GM12873 (cell line): ENCODE data around the gene OXGR1.

Experiments
- CTCF ChIP-seq: IDR thresholded peaks from 2 replicates; pipeline ENCODE4 v1.5.1; 2012; ENCODE audit warnings: low read depth, mild to moderate bottlenecking, moderate library complexity, low read length, control low read depth; ENCODE audit not compliant: insufficient read depth; ENCODE audit errors: missing control alignments

The OXGR1 gene

GRCh38 chr13:96996107-96996506, 1.8 kb upstream of the OXGR1 start:
- TF ChIP-seq CTCF: no peak

- no peak for TF ChIP-seq CTCF
These were observed 575 bp upstream of the OXGR1 start for GRCh38 chr13:96994858-96995243.

- TF ChIP-seq CTCF: no peak
These were observed 651 bp downstream of the OXGR1 start for GRCh38 chr13:96993634-96994016.

- TF ChIP-seq CTCF: no peak
These were observed 1.6 kb downstream of the OXGR1 start for GRCh38 chr13:96992633-96993032.

GRCh38 chr13:96991072-96991471, 3.2 kb downstream of the OXGR1 start:
- TF ChIP-seq CTCF: no peak

- no peak for TF ChIP-seq CTCF
These were observed 5.8 kb downstream of the OXGR1 start for GRCh38 chr13:96988441-96988840.

- TF ChIP-seq CTCF: peak; percentile 42
These were observed 10.2 kb downstream of the OXGR1 start for GRCh38 chr13:96984051-96984508.
